ENCODE measurements around the gene SOX2. TPM values are rescaled to one million over a fixed set of nuclear protein-coding genes. Genes with fewer than 3 reads are reported as not detected.

Gene SOX2
- polyA plus RNA-seq, 1 donor from 2014 or later: 7.5 TPM

GRCh38 chr3:181709537-181710279 is 2.0 kb upstream of the SOX2 start:
- peaks cover 48% of the 10 kb centered on the region for H3K27me3 ChIP-seq (ENCODE audit: insufficient read depth, low read depth, low read length)
- TF ChIP-seq, protein P1, sequence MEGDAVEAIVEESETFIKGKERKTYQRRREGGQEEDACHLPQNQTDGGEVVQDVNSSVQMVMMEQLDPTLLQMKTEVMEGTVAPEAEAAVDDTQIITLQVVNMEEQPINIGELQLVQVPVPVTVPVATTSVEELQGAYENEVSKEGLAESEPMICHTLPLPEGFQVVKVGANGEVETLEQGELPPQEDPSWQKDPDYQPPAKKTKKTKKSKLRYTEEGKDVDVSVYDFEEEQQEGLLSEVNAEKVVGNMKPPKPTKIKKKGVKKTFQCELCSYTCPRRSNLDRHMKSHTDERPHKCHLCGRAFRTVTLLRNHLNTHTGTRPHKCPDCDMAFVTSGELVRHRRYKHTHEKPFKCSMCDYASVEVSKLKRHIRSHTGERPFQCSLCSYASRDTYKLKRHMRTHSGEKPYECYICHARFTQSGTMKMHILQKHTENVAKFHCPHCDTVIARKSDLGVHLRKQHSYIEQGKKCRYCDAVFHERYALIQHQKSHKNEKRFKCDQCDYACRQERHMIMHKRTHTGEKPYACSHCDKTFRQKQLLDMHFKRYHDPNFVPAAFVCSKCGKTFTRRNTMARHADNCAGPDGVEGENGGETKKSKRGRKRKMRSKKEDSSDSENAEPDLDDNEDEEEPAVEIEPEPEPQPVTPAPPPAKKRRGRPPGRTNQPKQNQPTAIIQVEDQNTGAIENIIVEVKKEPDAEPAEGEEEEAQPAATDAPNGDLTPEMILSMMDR (IDR thresholded peaks at IDR 0.05; ENCODE audit: poor library complexity, severe bottlenecking): peak; percentile 85
- no peak for TF ChIP-seq EP300 (conservative IDR thresholded peaks at IDR 0.05; ENCODE audit: poor library complexity, severe bottlenecking)
- peak; percentile 92 for TF ChIP-seq SMC3 (conservative IDR thresholded peaks at IDR 0.05; ENCODE audit: poor library complexity)
- TF ChIP-seq, protein P2, sequence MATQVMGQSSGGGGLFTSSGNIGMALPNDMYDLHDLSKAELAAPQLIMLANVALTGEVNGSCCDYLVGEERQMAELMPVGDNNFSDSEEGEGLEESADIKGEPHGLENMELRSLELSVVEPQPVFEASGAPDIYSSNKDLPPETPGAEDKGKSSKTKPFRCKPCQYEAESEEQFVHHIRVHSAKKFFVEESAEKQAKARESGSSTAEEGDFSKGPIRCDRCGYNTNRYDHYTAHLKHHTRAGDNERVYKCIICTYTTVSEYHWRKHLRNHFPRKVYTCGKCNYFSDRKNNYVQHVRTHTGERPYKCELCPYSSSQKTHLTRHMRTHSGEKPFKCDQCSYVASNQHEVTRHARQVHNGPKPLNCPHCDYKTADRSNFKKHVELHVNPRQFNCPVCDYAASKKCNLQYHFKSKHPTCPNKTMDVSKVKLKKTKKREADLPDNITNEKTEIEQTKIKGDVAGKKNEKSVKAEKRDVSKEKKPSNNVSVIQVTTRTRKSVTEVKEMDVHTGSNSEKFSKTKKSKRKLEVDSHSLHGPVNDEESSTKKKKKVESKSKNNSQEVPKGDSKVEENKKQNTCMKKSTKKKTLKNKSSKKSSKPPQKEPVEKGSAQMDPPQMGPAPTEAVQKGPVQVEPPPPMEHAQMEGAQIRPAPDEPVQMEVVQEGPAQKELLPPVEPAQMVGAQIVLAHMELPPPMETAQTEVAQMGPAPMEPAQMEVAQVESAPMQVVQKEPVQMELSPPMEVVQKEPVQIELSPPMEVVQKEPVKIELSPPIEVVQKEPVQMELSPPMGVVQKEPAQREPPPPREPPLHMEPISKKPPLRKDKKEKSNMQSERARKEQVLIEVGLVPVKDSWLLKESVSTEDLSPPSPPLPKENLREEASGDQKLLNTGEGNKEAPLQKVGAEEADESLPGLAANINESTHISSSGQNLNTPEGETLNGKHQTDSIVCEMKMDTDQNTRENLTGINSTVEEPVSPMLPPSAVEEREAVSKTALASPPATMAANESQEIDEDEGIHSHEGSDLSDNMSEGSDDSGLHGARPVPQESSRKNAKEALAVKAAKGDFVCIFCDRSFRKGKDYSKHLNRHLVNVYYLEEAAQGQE (IDR thresholded peaks at IDR 0.05; ENCODE audit: borderline replicate concordance): no peak
- no peak for TF ChIP-seq TAF1 (IDR thresholded peaks at IDR 0.05; ENCODE audit: low read depth)
- no peak for TF ChIP-seq EZH2 (IDR thresholded peaks at IDR 0.05; ENCODE audit: borderline replicate concordance, insufficient read depth, low read length, poor library complexity, severe bottlenecking)
- peak; percentile 86 for TF ChIP-seq RAD21 (conservative IDR thresholded peaks at IDR 0.05)
- no peak for TF ChIP-seq MXI1 (conservative IDR thresholded peaks at IDR 0.05; ENCODE audit: poor library complexity, severe bottlenecking)
- no peak for TF ChIP-seq POLR2AphosphoS5 (IDR thresholded peaks at IDR 0.05)
- H3K27ac ChIP-seq (ENCODE audit: low read length): no peak overlapping the region
- H3F3A ChIP-seq (ENCODE audit: insufficient read depth, low read length, poor library complexity, severe bottlenecking): no peaks in the 10 kb centered on the region
- no peak overlapping the region for H3K9ac ChIP-seq (ENCODE audit: low read length)
- H3K9me3 ChIP-seq (ENCODE audit: low read length): no peaks in the 10 kb centered on the region
- no peaks in the 10 kb centered on the region for H3K36me3 ChIP-seq (ENCODE audit: insufficient read depth, low read length)
- H2AFZ ChIP-seq (ENCODE audit: low read depth, low read length): no peak overlapping the region
- no peak overlapping the region for H3K4me2 ChIP-seq (ENCODE audit: low read length)
- no peak overlapping the region for H3K4me3 ChIP-seq (ENCODE audit: low read length)
- H4K20me1 ChIP-seq (ENCODE audit: insufficient read depth): no peaks in the 10 kb centered on the region
- no peaks in the 10 kb centered on the region for H3K9me2 ChIP-seq (ENCODE audit: insufficient read depth, low read length)
- H3K79me2 ChIP-seq (replicated peaks; ENCODE audit: insufficient read depth, low read length): peaks cover 36% of the 10 kb centered on the region

GRCh38 chr3:181710345-181711291 is 1.1 kb upstream of the SOX2 start:
- no peaks in the 10 kb centered on the region for H3K36me3 ChIP-seq (ENCODE audit: insufficient read depth, low read length)

More at GRCh38 chr3:181710345-181711291, 1.1 kb upstream of the SOX2 start:
- Histone ChIP-seq H3K4me3 (ENCODE audit: low read length) (peak overlapping the region; percentile 64), H3K27ac (ENCODE audit: low read length) (no peak overlapping the region), H3K9me2 (ENCODE audit: insufficient read depth, low read length) (no peaks in the 10 kb centered on the region), H3K9me3 (ENCODE audit: low read length) (no peaks in the 10 kb centered on the region), H3F3A (ENCODE audit: insufficient read depth, low read length, poor library complexity, severe bottlenecking) (no peaks in the 10 kb centered on the region), H3K4me2 (ENCODE audit: low read length) (no peak overlapping the region), H2AFZ (ENCODE audit: low read depth, low read length) (no peak overlapping the region), H3K79me2 (replicated peaks; ENCODE audit: insufficient read depth, low read length) (peaks cover 46% of the 10 kb centered on the region), H4K20me1 (ENCODE audit: insufficient read depth) (no peaks in the 10 kb centered on the region), H3K27me3 (ENCODE audit: insufficient read depth, low read depth, low read length) (peaks cover 54% of the 10 kb centered on the region), H3K9ac (ENCODE audit: low read length) (no peak overlapping the region)
- TF ChIP-seq TAF1 (IDR thresholded peaks at IDR 0.05; ENCODE audit: low read depth) (no peak), EZH2 (IDR thresholded peaks at IDR 0.05; ENCODE audit: borderline replicate concordance, insufficient read depth, low read length, poor library complexity, severe bottlenecking) (peak; percentile 22)
